HTERT RPE-1 (cell line): ENCODE data around the gene JARID2.

Experiments used
- in situ Hi-C: fragments of 300-500 bp; cut with MboI; formaldehyde crosslinking; loops from 4 replicates; pipeline ENCODE4 v1.14.3; 2020; ENCODE audit warnings: low sequenced_read_pairs

Gene JARID2

GRCh38 chr6:15431762-15432483 is 186.1 kb downstream of the JARID2 start:
- in situ Hi-C loops = no loop called here

- in situ Hi-C loops = no loop called here
Measured at GRCh38 chr6:15433511-15433861, 187.6 kb downstream of the JARID2 start.

- in situ Hi-C loops = no loop called here
Measured at GRCh38 chr6:15434263-15434662, 188.4 kb downstream of the JARID2 start.

- in situ Hi-C loops = no loop called here
Measured at GRCh38 chr6:15434823-15435380, 189.0 kb downstream of the JARID2 start.

GRCh38 chr6:15435468-15435867 is 189.6 kb downstream of the JARID2 start:
- in situ Hi-C loops = no loop called here

GRCh38 chr6:15436451-15436850 is 190.6 kb downstream of the JARID2 start:
- in situ Hi-C loops = no loop called here

- in situ Hi-C loops = no loop called here
Measured at GRCh38 chr6:15437090-15437635, 191.3 kb downstream of the JARID2 start.

GRCh38 chr6:15439410-15440025 is 193.6 kb downstream of the JARID2 start:
- in situ Hi-C loops = no loop called here

GRCh38 chr6:15440040-15440439 is 194.2 kb downstream of the JARID2 start:
- in situ Hi-C loops = no loop called here

- in situ Hi-C loops = no loop called here
Measured at GRCh38 chr6:15441215-15441868, 195.5 kb downstream of the JARID2 start.

GRCh38 chr6:15441981-15442380 is 196.1 kb downstream of the JARID2 start:
- in situ Hi-C loops = no loop called here

GRCh38 chr6:15442467-15442866 is 196.6 kb downstream of the JARID2 start:
- in situ Hi-C loops = no loop called here

- in situ Hi-C loops = no loop called here
Measured at GRCh38 chr6:15443119-15443830, 197.4 kb downstream of the JARID2 start.

GRCh38 chr6:15444081-15444731 is 198.3 kb downstream of the JARID2 start:
- in situ Hi-C loops = no loop called here

GRCh38 chr6:15444881-15445280 is 199.0 kb downstream of the JARID2 start:
- in situ Hi-C loops = no loop called here

GRCh38 chr6:15447546-15448267 is 201.8 kb downstream of the JARID2 start:
- in situ Hi-C loops = no loop called here

- in situ Hi-C loops = no loop called here
Measured at GRCh38 chr6:15449011-15449410, 203.1 kb downstream of the JARID2 start.

GRCh38 chr6:15451738-15452137 is 205.9 kb downstream of the JARID2 start:
- in situ Hi-C loops = no loop called here

- in situ Hi-C loops = no loop called here
Measured at GRCh38 chr6:15452182-15452941, 206.5 kb downstream of the JARID2 start.
